ENCODE results near the gene OLFM2.

- no peak for TF ChIP-seq CTCF (IDR thresholded peaks at IDR 0.05)
- TF ChIP-seq POLR2A (IDR thresholded peaks at IDR 0.05): no peak
Observed at GRCh38 chr19:9958379-9958821, 22.1 kb upstream of the OLFM2 start.
